Uterus (tissue), 2 donors: ENCODE measurements around the gene REELD1.

Source experiments
- POLR2A ChIP-seq, 2 donors: fragments of 450-650 bp; IDR thresholded peaks; one replicate each; pipeline ENCODE4 v1.6.1; 2016; ENCODE audit warnings: antibody characterized with exemption in 2 of 2, mild to moderate bottlenecking in 1 of 2, moderate library complexity in 1 of 2
- TF ChIP-seq, protein P1 (sequence below), 4 experiments: fragments of 200-600 bp in 2 of 4; fragments of 450-650 bp in 2 of 4; sonication (generic) in 2 of 4; IDR thresholded peaks; one replicate each; pipeline ENCODE4 v1.5.1; 2016 to 2019; ENCODE audit warnings: antibody characterized with exemption in 4 of 4, mild to moderate bottlenecking in 2 of 4, moderate library complexity in 1 of 4

DNA sequence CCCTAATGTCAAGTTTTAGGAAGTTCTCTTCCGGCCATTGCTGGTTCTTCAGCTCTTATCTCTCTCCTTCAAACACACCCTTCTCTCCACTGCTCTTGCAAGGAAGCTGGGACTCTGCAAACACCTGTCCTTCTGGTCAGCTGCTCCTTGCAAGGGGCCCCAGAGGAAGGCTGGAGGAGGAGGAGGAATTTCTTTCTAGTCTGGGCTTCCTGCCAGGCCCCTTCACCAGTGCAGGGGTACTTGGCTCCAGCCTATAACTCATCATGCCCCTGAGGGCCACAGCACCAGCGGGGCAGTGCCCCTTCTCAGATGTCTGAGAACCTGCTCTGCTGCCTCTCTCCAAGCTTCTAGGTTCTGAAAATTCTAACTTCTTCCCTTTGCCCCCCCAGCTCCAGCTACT, 46.7 kb downstream of the REELD1 start:
- TF ChIP-seq, protein P1, sequence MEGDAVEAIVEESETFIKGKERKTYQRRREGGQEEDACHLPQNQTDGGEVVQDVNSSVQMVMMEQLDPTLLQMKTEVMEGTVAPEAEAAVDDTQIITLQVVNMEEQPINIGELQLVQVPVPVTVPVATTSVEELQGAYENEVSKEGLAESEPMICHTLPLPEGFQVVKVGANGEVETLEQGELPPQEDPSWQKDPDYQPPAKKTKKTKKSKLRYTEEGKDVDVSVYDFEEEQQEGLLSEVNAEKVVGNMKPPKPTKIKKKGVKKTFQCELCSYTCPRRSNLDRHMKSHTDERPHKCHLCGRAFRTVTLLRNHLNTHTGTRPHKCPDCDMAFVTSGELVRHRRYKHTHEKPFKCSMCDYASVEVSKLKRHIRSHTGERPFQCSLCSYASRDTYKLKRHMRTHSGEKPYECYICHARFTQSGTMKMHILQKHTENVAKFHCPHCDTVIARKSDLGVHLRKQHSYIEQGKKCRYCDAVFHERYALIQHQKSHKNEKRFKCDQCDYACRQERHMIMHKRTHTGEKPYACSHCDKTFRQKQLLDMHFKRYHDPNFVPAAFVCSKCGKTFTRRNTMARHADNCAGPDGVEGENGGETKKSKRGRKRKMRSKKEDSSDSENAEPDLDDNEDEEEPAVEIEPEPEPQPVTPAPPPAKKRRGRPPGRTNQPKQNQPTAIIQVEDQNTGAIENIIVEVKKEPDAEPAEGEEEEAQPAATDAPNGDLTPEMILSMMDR (IDR thresholded peaks at IDR 0.05) = no peak
- no peak for TF ChIP-seq POLR2A (IDR thresholded peaks at IDR 0.05)
